HG03108 (cell line): ENCODE measurements around the gene IRGC.

Experiments
- ATAC-seq: cut with Tn5 transposase; IDR thresholded peaks from one replicate; pipeline ENCODE4 v1.9.1; 2021; ENCODE audit warnings: moderate library complexity; ENCODE audit not compliant: unreplicated experiment

The IRGC gene

GRCh38 chr19:43723588-43723987 is 7.7 kb downstream of the IRGC start:
- no peak for ATAC-seq

- no peak for ATAC-seq
Observed at GRCh38 chr19:43724896-43725295, 9.0 kb downstream of the IRGC start.

- ATAC-seq: peak; percentile 40
Observed at GRCh38 chr19:43725468-43725867, 9.6 kb downstream of the IRGC start.

GRCh38 chr19:43726736-43727592 is 11.1 kb downstream of the IRGC start:
- ATAC-seq: no peak

GRCh38 chr19:43727593-43727853 is 11.6 kb downstream of the IRGC start:
- no peak for ATAC-seq

- ATAC-seq: no peak
Observed at GRCh38 chr19:43729919-43730318, 14.0 kb downstream of the IRGC start.

- no peak for ATAC-seq
Observed at GRCh38 chr19:43731346-43731745, 15.5 kb downstream of the IRGC start.

GRCh38 chr19:43731846-43732245 is 16.0 kb downstream of the IRGC start:
- no peak for ATAC-seq

GRCh38 chr19:43735013-43735412 is 19.1 kb downstream of the IRGC start:
- ATAC-seq: no peak

GRCh38 chr19:43735957-43736356 is 20.1 kb downstream of the IRGC start:
- ATAC-seq: no peak

GRCh38 chr19:43738780-43739211 is 22.9 kb downstream of the IRGC start:
- ATAC-seq: no peak

- ATAC-seq: no peak
Observed at GRCh38 chr19:43739439-43740235, 23.8 kb downstream of the IRGC start.

GRCh38 chr19:43741075-43741825 is 25.4 kb downstream of the IRGC start:
- no peak for ATAC-seq

- no peak for ATAC-seq
Observed at GRCh38 chr19:43743059-43743458, 27.2 kb downstream of the IRGC start.

- ATAC-seq: no peak
Observed at GRCh38 chr19:43747557-43748204, 31.8 kb downstream of the IRGC start.

GRCh38 chr19:43748205-43748594 is 32.3 kb downstream of the IRGC start:
- no peak for ATAC-seq

GRCh38 chr19:43748685-43749084 is 32.8 kb downstream of the IRGC start:
- ATAC-seq: no peak

- ATAC-seq: no peak
Observed at GRCh38 chr19:43749152-43749551, 33.3 kb downstream of the IRGC start.

GRCh38 chr19:43749898-43750297 is 34.0 kb downstream of the IRGC start:
- ATAC-seq: no peak

GRCh38 chr19:43751466-43752220 is 35.8 kb downstream of the IRGC start:
- no peak for ATAC-seq
